HepG2 (cell line): ENCODE measurements around the gene MRFAP1L1. TPM values are rescaled to one million over a fixed set of nuclear protein-coding genes. Genes with fewer than 3 reads are reported as not detected.

Experiments used
- BORCS8-MEF2B ChIP-seq: sonication (generic); formaldehyde crosslinking; IDR thresholded peaks from 2 replicates; pipeline ENCODE4 v1.8.0; 2022; ENCODE audit warnings: mild to moderate bottlenecking, missing genetic modification reagents
- ETV6 ChIP-seq: sonication (generic); formaldehyde crosslinking; conservative IDR thresholded peaks from 2 replicates; pipeline ENCODE4 v1.4.0; 2020; ENCODE audit warnings: missing genetic modification reagents
- FOXM1 ChIP-seq: sonication (generic); formaldehyde crosslinking; IDR thresholded peaks from 2 replicates; pipeline ENCODE4 v1.5.0; 2020; ENCODE audit warnings: missing genetic modification reagents
- HMG20B ChIP-seq: conservative IDR thresholded peaks from 2 replicates; pipeline ENCODE4 v1.6.1; 2016; ENCODE audit warnings: missing genetic modification reagents, missing compliant biosample characterization
- JUND ChIP-seq: sonication (generic); formaldehyde crosslinking; IDR thresholded peaks from 2 replicates; pipeline ENCODE4 v1.8.0; 2022; ENCODE audit warnings: mild to moderate bottlenecking, missing genetic modification reagents
- LCORL ChIP-seq, 2 experiments: fragments of 450-650 bp in 1 of 2; sonication (generic) in 1 of 2; formaldehyde crosslinking in 1 of 2; IDR thresholded peaks; 2 replicates each; pipeline versions ENCODE4 v1.5.0 to v1.6.1; 2017 to 2020; ENCODE audit warnings: antibody characterized with exemption in 1 of 2, missing genetic modification reagents in 1 of 2
- MBNL3 ChIP-seq: fragments of 250-450 bp; sonication (Bioruptor Pico); conservative IDR thresholded peaks from 2 replicates; pipeline ENCODE4 v1.8.0; 2022; ENCODE audit warnings: mild to moderate bottlenecking, inconsistent platforms
- MED13 ChIP-seq: sonication (generic); formaldehyde crosslinking; IDR thresholded peaks from 2 replicates; pipeline ENCODE4 v1.5.0; 2020; ENCODE audit warnings: missing genetic modification reagents
- MXI1 ChIP-seq: IDR thresholded peaks from 3 replicates; pipeline ENCODE4 v1.6.1; 2012; ENCODE audit warnings: low read depth, low read length, inconsistent platforms, borderline replicate concordance
- NR2C2 ChIP-seq: sonication (generic); formaldehyde crosslinking; IDR thresholded peaks from 2 replicates; pipeline ENCODE4 v1.4.0; 2020; ENCODE audit warnings: missing genetic modification reagents, mild to moderate bottlenecking, moderate library complexity, borderline replicate concordance
- NR2F6 ChIP-seq, 2 experiments: IDR thresholded peaks; 2 replicates each; pipeline ENCODE4 v1.6.1; 2016; ENCODE audit warnings: antibody characterized with exemption in 1 of 2, mild to moderate bottlenecking in 1 of 2
- PHF21A ChIP-seq: sonication (generic); formaldehyde crosslinking; IDR thresholded peaks from 2 replicates; pipeline ENCODE4 v1.5.0; 2020; ENCODE audit warnings: mild to moderate bottlenecking, missing genetic modification reagents
- PITX1 ChIP-seq: sonication (generic); formaldehyde crosslinking; IDR thresholded peaks from 2 replicates; pipeline ENCODE4 v1.5.1; 2020; ENCODE audit warnings: mild to moderate bottlenecking, missing genetic modification reagents
- SUZ12 ChIP-seq: fragments of 150-350 bp; IDR thresholded peaks from 2 replicates; pipeline ENCODE4 v1.6.1; 2014; ENCODE audit warnings: low read depth, low read length
- ZEB1 ChIP-seq: IDR thresholded peaks from 2 replicates; pipeline ENCODE4 v1.6.1; 2012; ENCODE audit warnings: mild to moderate bottlenecking, low read depth, inconsistent platforms; ENCODE audit not compliant: insufficient replicate concordance
- ZNF224 ChIP-seq: sonication (generic); formaldehyde crosslinking; IDR thresholded peaks from 2 replicates; pipeline ENCODE4 v1.5.0; 2020; ENCODE audit warnings: mild to moderate bottlenecking, missing genetic modification reagents
- ZNF468 ChIP-seq: sonication (generic); formaldehyde crosslinking; IDR thresholded peaks from 2 replicates; pipeline ENCODE4 v1.8.0; 2022; ENCODE audit warnings: mild to moderate bottlenecking, moderate library complexity, missing genetic modification reagents
- polyA plus RNA-seq, 8 experiments: library from polyadenylated mRNA; depleted of rRNA in 3 of 8; stranded (reverse) in 7 of 8; unstranded in 1 of 8; fragments of >200 nt; fragmentation: Illumina TruSeq in 4 of 8; extraction: Trizol in 4 of 8; gene quantifications; 2 replicates each; pipeline versions ENCODE4 v1.2.1 to v1.2.3, GENCODE V29; 2011 to 2016; ENCODE audit warnings: low read depth in 4 of 8, missing spikeins in 1 of 8, mixed read lengths in 1 of 8; ENCODE audit not compliant: insufficient read depth in 1 of 8
- total RNA-seq, 5 experiments: library from RNA; depleted of rRNA; stranded (reverse); fragments of >200 nt; fragmentation: Illumina TruSeq; extraction: Trizol; gene quantifications; 2 replicates each; pipeline ENCODE4 v1.2.3, GENCODE V29; 2016; ENCODE audit warnings: low read depth in 1 of 5
- TF ChIP-seq, protein P1 (sequence below): sonication (generic); formaldehyde crosslinking; IDR thresholded peaks from 2 replicates; pipeline ENCODE4 v1.4.0; 2020; ENCODE audit warnings: mild to moderate bottlenecking, missing genetic modification reagents, borderline replicate concordance
- TF ChIP-seq, protein P2 (sequence below): sonication (generic); formaldehyde crosslinking; IDR thresholded peaks from 2 replicates; pipeline ENCODE4 v1.8.0; 2022; ENCODE audit warnings: mild to moderate bottlenecking, missing genetic modification reagents, borderline replicate concordance

Gene MRFAP1L1
- total and polyA plus RNA-seq, 2 of the 13 experiments (the other 11 are each of a cell fraction or from before 2014, with no cell fraction given) = 44.8 to 76.6 TPM

GRCh38 chr4:6732441-6733357 lies 23.0 kb upstream of the MRFAP1L1 start (continued):
- TF ChIP-seq, protein P1, sequence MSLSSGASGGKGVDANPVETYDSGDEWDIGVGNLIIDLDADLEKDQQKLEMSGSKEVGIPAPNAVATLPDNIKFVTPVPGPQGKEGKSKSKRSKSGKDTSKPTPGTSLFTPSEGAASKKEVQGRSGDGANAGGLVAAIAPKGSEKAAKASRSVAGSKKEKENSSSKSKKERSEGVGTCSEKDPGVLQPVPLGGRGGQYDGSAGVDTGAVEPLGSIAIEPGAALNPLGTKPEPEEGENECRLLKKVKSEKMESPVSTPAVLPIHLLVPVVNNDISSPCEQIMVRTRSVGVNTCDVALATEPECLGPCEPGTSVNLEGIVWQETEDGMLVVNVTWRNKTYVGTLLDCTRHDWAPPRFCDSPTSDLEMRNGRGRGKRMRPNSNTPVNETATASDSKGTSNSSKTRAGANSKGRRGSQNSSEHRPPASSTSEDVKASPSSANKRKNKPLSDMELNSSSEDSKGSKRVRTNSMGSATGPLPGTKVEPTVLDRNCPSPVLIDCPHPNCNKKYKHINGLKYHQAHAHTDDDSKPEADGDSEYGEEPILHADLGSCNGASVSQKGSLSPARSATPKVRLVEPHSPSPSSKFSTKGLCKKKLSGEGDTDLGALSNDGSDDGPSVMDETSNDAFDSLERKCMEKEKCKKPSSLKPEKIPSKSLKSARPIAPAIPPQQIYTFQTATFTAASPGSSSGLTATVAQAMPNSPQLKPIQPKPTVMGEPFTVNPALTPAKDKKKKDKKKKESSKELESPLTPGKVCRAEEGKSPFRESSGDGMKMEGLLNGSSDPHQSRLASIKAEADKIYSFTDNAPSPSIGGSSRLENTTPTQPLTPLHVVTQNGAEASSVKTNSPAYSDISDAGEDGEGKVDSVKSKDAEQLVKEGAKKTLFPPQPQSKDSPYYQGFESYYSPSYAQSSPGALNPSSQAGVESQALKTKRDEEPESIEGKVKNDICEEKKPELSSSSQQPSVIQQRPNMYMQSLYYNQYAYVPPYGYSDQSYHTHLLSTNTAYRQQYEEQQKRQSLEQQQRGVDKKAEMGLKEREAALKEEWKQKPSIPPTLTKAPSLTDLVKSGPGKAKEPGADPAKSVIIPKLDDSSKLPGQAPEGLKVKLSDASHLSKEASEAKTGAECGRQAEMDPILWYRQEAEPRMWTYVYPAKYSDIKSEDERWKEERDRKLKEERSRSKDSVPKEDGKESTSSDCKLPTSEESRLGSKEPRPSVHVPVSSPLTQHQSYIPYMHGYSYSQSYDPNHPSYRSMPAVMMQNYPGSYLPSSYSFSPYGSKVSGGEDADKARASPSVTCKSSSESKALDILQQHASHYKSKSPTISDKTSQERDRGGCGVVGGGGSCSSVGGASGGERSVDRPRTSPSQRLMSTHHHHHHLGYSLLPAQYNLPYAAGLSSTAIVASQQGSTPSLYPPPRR (CRISPR knock-in tag) = no peak
- TF ChIP-seq HMG20B = no peak
- no peak for TF ChIP-seq MBNL3 (CRISPR knock-in tag)
- TF ChIP-seq PITX1 = peak; percentile 38; the same call in 1 of the 2 replicates
- TF ChIP-seq ETV6 (CRISPR knock-in tag) = 0 out of 2 replicates have a peak, but pooled peaks have one; percentile 30
- TF ChIP-seq JUND (CRISPR knock-in tag) = 0 out of 2 replicates have a peak, but pooled peaks have one; percentile 11
- 0 out of 2 replicates have a peak, but pooled peaks have one; percentile 2 for TF ChIP-seq ZNF224 (CRISPR knock-in tag)
- TF ChIP-seq, protein P2, sequence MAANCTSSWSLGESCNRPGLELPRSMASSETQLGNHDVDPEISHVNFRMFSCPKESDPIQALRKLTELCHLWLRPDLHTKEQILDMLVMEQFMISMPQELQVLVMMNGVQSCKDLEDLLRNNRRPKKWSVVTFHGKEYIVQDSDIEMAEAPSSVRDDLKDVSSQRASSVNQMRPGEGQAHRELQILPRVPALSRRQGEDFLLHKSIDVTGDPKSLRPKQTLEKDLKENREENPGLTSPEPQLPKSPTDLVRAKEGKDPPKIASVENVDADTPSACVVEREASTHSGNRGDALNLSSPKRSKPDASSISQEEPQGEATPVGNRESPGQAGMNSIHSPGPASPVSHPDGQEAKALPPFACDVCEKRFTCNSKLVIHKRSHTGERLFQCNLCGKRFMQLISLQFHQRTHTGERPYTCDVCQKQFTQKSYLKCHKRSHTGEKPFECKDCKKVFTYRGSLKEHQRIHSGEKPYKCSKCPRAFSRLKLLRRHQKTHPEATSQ = no peak
- TF ChIP-seq BORCS8-MEF2B (CRISPR knock-in tag) = 0 out of 2 replicates have a peak, but pooled peaks have one; percentile 18
- TF ChIP-seq ZEB1 = no peak
- TF ChIP-seq NR2F6 (IDR thresholded peaks at IDR 0.05) = 0 out of 2 replicates have a peak, but pooled peaks have one; percentile 27
- no peak for TF ChIP-seq NR2F6 (CRISPR knock-in tag; IDR thresholded peaks at IDR 0.05)
- no peak for TF ChIP-seq ZNF468 (CRISPR knock-in tag)
- TF ChIP-seq SUZ12 = no peak
- TF ChIP-seq MXI1 = peak; percentile 57; the same call in 1 of the 3 replicates
- TF ChIP-seq FOXM1 (CRISPR knock-in tag) = no peak
- TF ChIP-seq MED13 = 0 out of 2 replicates have a peak, but pooled peaks have one; percentile 70
- TF ChIP-seq LCORL (IDR thresholded peaks at IDR 0.05) = no peak
- no peak for TF ChIP-seq LCORL (CRISPR knock-in tag; IDR thresholded peaks at IDR 0.05)
- no peak for TF ChIP-seq PHF21A
- TF ChIP-seq NR2C2 (CRISPR knock-in tag) = no peak
